Stimulated activated CD4-positive, alpha-beta T cell treated with anti-CD3 and anti-CD28 coated beads, Interleukin-12 subunit alpha, Interleukin-12 subunit beta, amount 100 ng/mL, for 4 hours (primary cell): ENCODE measurements around the gene INSC.
"Not testable (repeated sequence)": the region's sequence is repeated elsewhere in the genome, so short reads cannot be mapped to it uniquely, and the experiment has no call there.

Experiments
- DNase-seq: peaks from one replicate; pipeline ENCODE4 v3.0.0-alpha.2; 2020

Gene INSC, protein sequence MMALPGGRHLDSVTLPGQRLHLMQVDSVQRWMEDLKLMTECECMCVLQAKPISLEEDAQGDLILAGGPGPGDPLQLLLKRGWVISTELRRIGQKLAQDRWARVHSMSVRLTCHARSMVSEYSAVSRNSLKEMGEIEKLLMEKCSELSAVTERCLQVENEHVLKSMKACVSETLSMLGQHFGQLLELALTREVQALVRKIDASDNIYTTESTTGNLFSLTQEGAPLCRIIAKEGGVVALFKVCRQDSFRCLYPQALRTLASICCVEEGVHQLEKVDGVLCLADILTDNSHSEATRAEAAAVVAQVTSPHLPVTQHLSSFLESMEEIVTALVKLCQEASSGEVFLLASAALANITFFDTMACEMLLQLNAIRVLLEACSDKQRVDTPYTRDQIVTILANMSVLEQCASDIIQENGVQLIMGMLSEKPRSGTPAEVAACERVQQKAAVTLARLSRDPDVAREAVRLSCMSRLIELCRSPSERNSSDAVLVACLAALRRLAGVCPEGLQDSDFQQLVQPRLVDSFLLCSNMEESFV

GRCh38 chr11:15114501-15115475 is at the start of gene INSC:
TSS of gene INSC (plus strand) at chr11:15114923. CDS start at chr11:15149175, 34,252 bp downstream.
- DNase-seq, result no peak

- not testable (repeated sequence) for DNase-seq
Observed at GRCh38 chr11:15069751-15070150, 45.0 kb upstream of the INSC start.

- no peak for DNase-seq
Observed at GRCh38 chr11:15071556-15072255, 43.0 kb upstream of the INSC start.

GRCh38 chr11:15072551-15073143 is 42.1 kb upstream of the INSC start:
- DNase-seq, result no peak

GRCh38 chr11:15073361-15074205 is 41.1 kb upstream of the INSC start, which contains the start of gene CALCB:
TSS of gene CALCB (plus strand) at chr11:15073593. CDS start at chr11:15074719, 1,126 bp downstream.
- peak; percentile 35 for DNase-seq

DNA sequence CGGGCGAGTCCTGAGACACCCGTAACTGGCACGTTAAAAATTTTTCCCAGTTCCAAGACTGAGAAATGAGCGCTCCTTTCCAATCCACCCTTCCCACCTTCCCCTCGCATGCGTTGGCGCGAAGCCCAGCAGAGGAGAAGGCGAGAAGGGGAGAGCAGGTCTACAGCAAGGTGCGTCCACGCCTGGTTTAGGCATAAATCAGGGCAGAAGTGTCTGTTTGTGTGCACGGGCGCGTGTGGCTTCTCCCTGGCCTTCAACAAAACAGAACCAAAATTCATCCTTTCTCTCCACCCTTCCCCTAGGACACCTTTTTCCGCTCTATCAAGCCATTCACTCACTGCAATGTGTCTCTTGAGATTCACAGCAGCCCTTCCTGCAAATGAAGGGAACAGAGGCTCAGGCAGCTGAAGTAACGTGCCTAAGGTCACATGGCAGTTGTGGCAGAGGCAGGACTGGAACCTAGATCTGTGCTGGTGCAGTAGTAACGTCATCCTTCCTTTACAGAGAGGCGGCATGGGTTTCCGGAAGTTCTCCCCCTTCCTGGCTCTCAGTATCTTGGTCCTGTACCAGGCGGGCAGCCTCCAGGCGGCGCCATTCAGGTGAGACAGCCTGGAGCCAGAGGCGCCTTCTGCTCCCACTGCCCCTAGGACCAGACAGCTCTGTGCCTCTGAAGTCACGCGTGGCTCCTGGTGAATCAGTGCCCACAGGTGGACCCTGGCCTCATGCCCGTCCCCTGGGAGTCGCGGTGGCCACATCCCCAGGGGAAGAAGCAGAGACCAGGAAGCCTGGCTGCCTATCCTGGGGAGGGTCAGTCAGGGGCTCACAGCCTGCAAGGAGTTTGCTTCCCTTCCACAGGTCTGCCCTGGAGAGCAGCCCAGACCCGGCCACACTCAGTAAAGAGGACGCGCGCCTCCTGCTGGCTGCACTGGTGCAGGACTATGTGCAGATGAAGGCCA is 40.2 kb upstream of the INSC start:
- DNase-seq, result peak; percentile 92

- DNase-seq, result no peak
Observed at GRCh38 chr11:15075162-15075526, 39.6 kb upstream of the INSC start.

DNA sequence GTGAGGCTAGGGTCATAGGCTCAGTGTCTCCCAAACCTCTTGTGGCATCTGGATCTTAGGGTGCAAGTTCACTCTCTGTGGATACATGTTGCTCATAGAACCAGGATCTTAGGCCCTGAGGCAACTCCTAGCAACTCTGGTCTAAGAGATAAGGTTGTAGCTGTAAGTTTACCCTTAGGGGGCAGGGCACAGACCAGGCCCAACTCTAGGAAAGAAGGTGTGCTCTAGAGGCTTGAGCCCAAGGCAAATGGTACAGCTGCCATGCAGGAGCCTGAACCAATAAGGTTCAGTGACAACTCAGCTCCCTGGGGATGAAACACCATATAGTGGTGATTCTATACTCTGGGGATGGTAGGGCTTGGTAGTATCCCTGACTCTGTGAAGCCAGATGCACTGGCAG is 23.5 kb upstream of the INSC start:
- no peak for DNase-seq

GRCh38 chr11:15091625-15092024 is 23.1 kb upstream of the INSC start:
- DNase-seq, result no peak

- DNase-seq, result no peak
Observed at GRCh38 chr11:15093432-15093831, 21.3 kb upstream of the INSC start.

- no peak for DNase-seq
Observed at GRCh38 chr11:15095736-15096228, 18.9 kb upstream of the INSC start.

- DNase-seq, result no peak
Observed at GRCh38 chr11:15097411-15097810, 17.3 kb upstream of the INSC start.

GRCh38 chr11:15099267-15099666 is 15.5 kb upstream of the INSC start:
- no peak for DNase-seq

DNA sequence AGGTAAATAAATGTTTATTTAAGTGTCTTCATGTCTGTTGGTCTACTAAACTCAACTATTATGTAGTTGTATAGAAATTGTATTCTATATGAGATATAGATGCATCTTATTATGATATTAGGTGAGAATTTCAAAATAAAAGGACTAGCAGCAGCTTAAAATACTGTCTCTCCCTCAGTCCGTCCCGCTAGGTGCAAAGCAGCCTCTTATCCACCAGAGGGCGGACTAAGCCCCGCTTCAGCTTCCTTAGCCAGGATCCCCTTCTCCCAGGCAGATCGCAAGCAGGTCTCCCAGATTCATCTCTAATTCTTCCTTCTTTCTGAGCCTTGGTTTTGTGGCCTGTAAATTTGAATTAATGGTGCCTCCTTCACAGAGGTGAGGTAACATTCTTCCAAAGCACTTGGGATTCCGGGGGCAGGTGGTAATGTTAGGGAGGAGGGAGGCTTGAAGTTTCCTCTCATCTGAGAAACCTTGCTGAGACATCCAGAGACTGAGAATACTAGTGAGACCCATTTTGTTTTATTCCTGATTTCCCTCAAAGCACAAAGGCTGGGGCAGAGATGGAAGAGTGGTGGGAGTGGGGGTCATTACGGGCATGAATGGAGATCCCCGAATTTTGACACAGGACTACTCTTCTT is 13.5 kb upstream of the INSC start:
- DNase-seq, result peak; percentile 28

DNA sequence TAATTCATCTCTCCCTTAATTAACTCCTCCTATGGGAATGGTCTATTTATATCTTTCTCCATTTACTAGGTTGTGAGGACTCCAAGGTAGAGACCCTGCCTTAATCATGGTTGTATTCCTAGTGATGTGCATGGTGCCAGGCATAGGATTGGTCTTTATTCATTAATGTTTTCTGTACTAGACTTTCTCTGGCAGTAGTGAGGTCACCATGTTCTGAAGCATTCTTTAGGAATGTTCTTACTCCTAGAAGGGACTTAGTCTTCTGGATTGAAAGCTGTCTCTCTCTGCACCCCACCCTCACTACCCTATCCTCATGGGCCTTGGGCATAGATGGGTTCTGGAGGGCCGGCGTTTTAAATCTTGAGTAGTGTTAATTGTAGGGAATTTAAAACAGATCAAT is 10.6 kb upstream of the INSC start:
- no peak for DNase-seq

GRCh38 chr11:15106201-15106965 is 8.3 kb upstream of the INSC start:
- DNase-seq, result no peak

GRCh38 chr11:15107730-15108515 is 6.8 kb upstream of the INSC start:
- DNase-seq, result no peak
